GM23338 (cell line): ENCODE results near the gene DSE. TPM values are rescaled to one million over a fixed set of nuclear protein-coding genes. Genes with fewer than 3 reads are reported as not detected.

Experiments
- ATAC-seq: fragments of 200-7000 bp; cut with Tn5 transposase; 3 replicates; pipeline ENCODE4 v1.9.1; 2020
- DNase-seq: peaks from one replicate; pipeline ENCODE4 v3.0.0-alpha.2; 2015; ENCODE audit warnings: low spot score
- H2AFZ ChIP-seq: fragments of 200-600 bp; sonication (generic); 2 replicates; pipeline ENCODE4 v1.8.0; 2016; ENCODE audit warnings: antibody characterized with exemption, mild to moderate bottlenecking, moderate library complexity
- H3F3A ChIP-seq: fragments of 200-600 bp; sonication (generic); replicated peaks from 2 replicates; pipeline ENCODE4 v1.8.0; 2017; ENCODE audit warnings: antibody characterized with exemption, mixed run types, low read depth
- H3K27ac ChIP-seq: fragments of 200-600 bp; sonication (generic); 2 replicates; pipeline ENCODE4 v1.6.1; 2016; ENCODE audit warnings: low read depth
- H3K27me3 ChIP-seq: fragments of 200-600 bp; sonication (generic); 2 replicates; pipeline ENCODE4 v1.8.0; 2016; ENCODE audit warnings: mild to moderate bottlenecking, mixed run types, moderate library complexity; ENCODE audit not compliant: insufficient read depth
- H3K36me3 ChIP-seq: fragments of 200-600 bp; sonication (generic); 2 replicates; pipeline ENCODE4 v1.8.0; 2016; ENCODE audit warnings: mild to moderate bottlenecking; ENCODE audit not compliant: insufficient read depth
- H3K4me1 ChIP-seq: fragments of 200-600 bp; sonication (generic); 2 replicates; pipeline ENCODE4 v1.8.0; 2016; ENCODE audit warnings: mild to moderate bottlenecking, moderate library complexity; ENCODE audit not compliant: insufficient read depth
- H3K4me2 ChIP-seq: fragments of 200-600 bp; sonication (generic); 2 replicates; pipeline ENCODE4 v1.7.1; 2017; ENCODE audit warnings: mixed run types
- H3K4me3 ChIP-seq: fragments of 200-600 bp; sonication (generic); 2 replicates; pipeline ENCODE4 v1.6.1; 2016; ENCODE audit warnings: mixed run types
- H3K79me2 ChIP-seq: fragments of 200-600 bp; sonication (generic); replicated peaks from 2 replicates; pipeline ENCODE4 v1.8.0; 2017; ENCODE audit warnings: mild to moderate bottlenecking; ENCODE audit not compliant: insufficient read depth
- H3K9me2 ChIP-seq: fragments of 200-600 bp; sonication (generic); 2 replicates; pipeline ENCODE4 v1.8.0; 2017; ENCODE audit not compliant: insufficient read depth
- H4K20me1 ChIP-seq: fragments of 200-600 bp; sonication (generic); replicated peaks from 2 replicates; pipeline ENCODE4 v1.8.0; 2017; ENCODE audit warnings: mild to moderate bottlenecking; ENCODE audit not compliant: insufficient read depth
- H3K27ac Mint-ChIP-seq: 2 replicates; pipeline ENCODE4 v1.8.0; 2020; ENCODE audit warnings: inconsistent platforms, mild to moderate bottlenecking, moderate library complexity, mixed read lengths
- H3K27me3 Mint-ChIP-seq: 3 replicates; pipeline ENCODE4 v1.8.0; 2022; ENCODE audit warnings: low read depth, mild to moderate bottlenecking, moderate library complexity, mixed read lengths, inconsistent platforms; ENCODE audit not compliant: insufficient read depth, poor library complexity
- H3K36me3 Mint-ChIP-seq: 3 replicates; pipeline ENCODE4 v1.8.0; 2021; ENCODE audit warnings: low read depth, mild to moderate bottlenecking, inconsistent platforms, moderate library complexity, mixed read lengths
- H3K4me1 Mint-ChIP-seq: 3 replicates; pipeline ENCODE4 v1.8.0; 2020; ENCODE audit warnings: mild to moderate bottlenecking, inconsistent platforms, mixed read lengths
- H3K4me3 Mint-ChIP-seq: 3 replicates; pipeline ENCODE4 v1.8.0; 2021; ENCODE audit warnings: moderate library complexity, mild to moderate bottlenecking, inconsistent platforms, mixed read lengths
- H3K9me3 Mint-ChIP-seq: 3 replicates; pipeline ENCODE4 v1.8.0; 2020; ENCODE audit warnings: moderate library complexity, mild to moderate bottlenecking, inconsistent platforms, mixed read lengths
- EZH2phosphoT487 ChIP-seq: fragments of 200-600 bp; sonication (generic); IDR thresholded peaks from one replicate; pipeline ENCODE4 v1.8.1; 2018; ENCODE audit warnings: antibody characterized with exemption; ENCODE audit not compliant: unreplicated experiment
- JUNB ChIP-seq: IDR thresholded peaks from one replicate; pipeline ENCODE4 v1.6.1; 2016; ENCODE audit warnings: antibody characterized with exemption; ENCODE audit not compliant: unreplicated experiment
- POLR2AphosphoS5 ChIP-seq: IDR thresholded peaks from 2 replicates; pipeline ENCODE4 v1.6.1; 2016; ENCODE audit warnings: antibody characterized with exemption, low read depth
- ZNF114 ChIP-seq: fragments of 250-450 bp; sonication (Bioruptor Pico); IDR thresholded peaks from 2 replicates; pipeline ENCODE4 v1.5.0; 2020; ENCODE audit warnings: mild to moderate bottlenecking, moderate library complexity
- ZNF331 ChIP-seq: fragments of 250-450 bp; sonication (Bioruptor Pico); IDR thresholded peaks from 2 replicates; pipeline ENCODE4 v1.5.0; 2020; ENCODE audit warnings: low read depth, mild to moderate bottlenecking, moderate library complexity
- polyA plus RNA-seq: library from polyadenylated mRNA; unstranded; fragments of >200 nt; fragmentation: Nextera tagmentation; extraction: Ambion mirVana; gene quantifications from 2 replicates; pipeline ENCODE4 v1.2.1, GENCODE V29; 2016
- total RNA-seq: library from RNA; depleted of rRNA; stranded (reverse); fragments of >200 nt; shearing (Covaris generic); gene quantifications from 2 replicates; pipeline ENCODE4 v1.2.3, GENCODE V29; 2014
- TF ChIP-seq, protein P1 (sequence below): IDR thresholded peaks from 2 replicates; pipeline ENCODE4 v1.6.1; 2016; ENCODE audit warnings: antibody characterized with exemption
- TF ChIP-seq, protein P2 (sequence below): fragments of 250-450 bp; sonication (Bioruptor Pico); IDR thresholded peaks from 2 replicates; pipeline ENCODE4 v1.5.0; 2020; ENCODE audit warnings: mild to moderate bottlenecking, moderate library complexity
- TF ChIP-seq, protein P3 (sequence below): IDR thresholded peaks from one replicate; pipeline ENCODE4 v1.6.1; 2018; ENCODE audit warnings: antibody characterized with exemption; ENCODE audit not compliant: unreplicated experiment

The DSE gene
- total and polyA plus RNA-seq, 2 experiments from 2014 or later: 18.8 to 45.2 TPM

DNA sequence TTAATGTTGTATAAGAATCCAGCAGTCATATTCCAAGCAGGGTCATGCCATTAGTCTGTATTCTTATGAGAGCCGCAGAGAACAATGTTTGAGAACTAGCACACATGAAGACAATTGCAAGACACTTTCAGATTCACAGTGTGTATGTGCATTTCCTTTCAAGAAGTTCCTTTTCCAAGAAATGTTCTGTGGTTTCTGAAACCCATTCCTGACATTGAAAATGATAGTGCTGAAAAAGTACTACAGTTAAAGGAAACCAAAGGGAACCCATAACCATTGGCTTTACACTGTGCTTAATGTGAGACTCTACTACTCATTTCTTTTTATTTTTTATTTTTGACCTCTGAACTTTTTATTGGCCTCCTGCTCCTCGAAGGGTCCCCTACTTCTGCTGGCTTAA is 86.2 kb downstream of the DSE start:
- no peak for DNase-seq
- Histone ChIP-seq H3K9me2 (no peaks in the 10 kb centered on the region), H3K4me1 (no peaks in the 10 kb centered on the region), H3K27ac (no peak overlapping the region), H3F3A (peaks cover 4% of the 10 kb centered on the region), H3K36me3 (no peaks in the 10 kb centered on the region), H3K27me3 (peaks cover 28% of the 10 kb centered on the region), H4K20me1 (no peaks in the 10 kb centered on the region; the same call in 1 of the 2 replicates), H3K79me2 (no peaks in the 10 kb centered on the region), H3K4me2 (no peak overlapping the region), H3K4me3 (no peak overlapping the region), H2AFZ (no peak overlapping the region)
- Mint-ChIP-seq H3K27ac (no peak overlapping the region), H3K27me3 (peaks cover 12% of the 10 kb centered on the region), H3K4me1 (peaks cover 7% of the 10 kb centered on the region; the same call in 2 of the 3 replicates), H3K9me3 (no peaks in the 10 kb centered on the region), H3K4me3 (no peak overlapping the region), H3K36me3 (no peaks in the 10 kb centered on the region)
- TF ChIP-seq JUNB: no peak
- TF ChIP-seq, protein P1, sequence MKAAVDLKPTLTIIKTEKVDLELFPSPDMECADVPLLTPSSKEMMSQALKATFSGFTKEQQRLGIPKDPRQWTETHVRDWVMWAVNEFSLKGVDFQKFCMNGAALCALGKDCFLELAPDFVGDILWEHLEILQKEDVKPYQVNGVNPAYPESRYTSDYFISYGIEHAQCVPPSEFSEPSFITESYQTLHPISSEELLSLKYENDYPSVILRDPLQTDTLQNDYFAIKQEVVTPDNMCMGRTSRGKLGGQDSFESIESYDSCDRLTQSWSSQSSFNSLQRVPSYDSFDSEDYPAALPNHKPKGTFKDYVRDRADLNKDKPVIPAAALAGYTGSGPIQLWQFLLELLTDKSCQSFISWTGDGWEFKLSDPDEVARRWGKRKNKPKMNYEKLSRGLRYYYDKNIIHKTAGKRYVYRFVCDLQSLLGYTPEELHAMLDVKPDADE: no peak
- no peak for TF ChIP-seq ZNF114 (CRISPR knock-in tag)
- ATAC-seq: no peak

DNA sequence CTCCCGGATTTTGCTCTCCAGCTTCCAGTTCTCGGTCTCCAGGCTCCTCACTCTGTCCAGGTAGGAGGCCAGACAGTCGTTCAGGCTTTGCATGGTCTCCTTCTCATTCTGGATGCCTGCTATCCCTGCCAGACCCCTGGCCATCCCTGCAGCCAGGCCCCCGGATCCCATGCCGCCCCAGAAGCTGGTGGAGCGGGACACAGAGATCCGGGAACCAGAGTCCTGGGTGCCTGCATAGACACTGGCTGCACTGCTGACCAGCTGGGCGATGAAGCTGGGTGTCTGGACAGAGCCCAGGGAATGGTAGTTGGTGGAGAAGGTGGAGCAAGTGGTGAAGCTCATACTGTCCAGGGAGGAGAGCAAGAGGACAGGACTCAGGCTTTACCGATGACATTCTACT is 87.5 kb downstream of the DSE start:
- no peaks in the 10 kb centered on the region for H3K36me3 Mint-ChIP-seq
- H3K36me3 ChIP-seq: no peaks in the 10 kb centered on the region
- no peak overlapping the region for H3K27ac ChIP-seq
- no peak for DNase-seq
- peaks cover 14% of the 10 kb centered on the region for H3K4me1 Mint-ChIP-seq
- no peaks in the 10 kb centered on the region for H3K9me3 Mint-ChIP-seq
- H3K27ac Mint-ChIP-seq: no peak overlapping the region
- H3F3A ChIP-seq: peaks cover 4% of the 10 kb centered on the region
- H3K27me3 ChIP-seq: peaks cover 39% of the 10 kb centered on the region
- no peak overlapping the region for H2AFZ ChIP-seq
- H4K20me1 ChIP-seq: no peaks in the 10 kb centered on the region; the same call in 1 of the 2 replicates
- no peaks in the 10 kb centered on the region for H3K79me2 ChIP-seq
- no peak overlapping the region for H3K4me3 ChIP-seq
- peaks cover 24% of the 10 kb centered on the region for H3K27me3 Mint-ChIP-seq
- H3K4me1 ChIP-seq: no peaks in the 10 kb centered on the region
- H3K9me2 ChIP-seq: no peaks in the 10 kb centered on the region
- H3K4me3 Mint-ChIP-seq: no peak overlapping the region
- H3K4me2 ChIP-seq: no peak overlapping the region
- ATAC-seq: no peak
- TF ChIP-seq, protein P1: no peak
- no peak for TF ChIP-seq ZNF114 (CRISPR knock-in tag)
- TF ChIP-seq, protein P2, sequence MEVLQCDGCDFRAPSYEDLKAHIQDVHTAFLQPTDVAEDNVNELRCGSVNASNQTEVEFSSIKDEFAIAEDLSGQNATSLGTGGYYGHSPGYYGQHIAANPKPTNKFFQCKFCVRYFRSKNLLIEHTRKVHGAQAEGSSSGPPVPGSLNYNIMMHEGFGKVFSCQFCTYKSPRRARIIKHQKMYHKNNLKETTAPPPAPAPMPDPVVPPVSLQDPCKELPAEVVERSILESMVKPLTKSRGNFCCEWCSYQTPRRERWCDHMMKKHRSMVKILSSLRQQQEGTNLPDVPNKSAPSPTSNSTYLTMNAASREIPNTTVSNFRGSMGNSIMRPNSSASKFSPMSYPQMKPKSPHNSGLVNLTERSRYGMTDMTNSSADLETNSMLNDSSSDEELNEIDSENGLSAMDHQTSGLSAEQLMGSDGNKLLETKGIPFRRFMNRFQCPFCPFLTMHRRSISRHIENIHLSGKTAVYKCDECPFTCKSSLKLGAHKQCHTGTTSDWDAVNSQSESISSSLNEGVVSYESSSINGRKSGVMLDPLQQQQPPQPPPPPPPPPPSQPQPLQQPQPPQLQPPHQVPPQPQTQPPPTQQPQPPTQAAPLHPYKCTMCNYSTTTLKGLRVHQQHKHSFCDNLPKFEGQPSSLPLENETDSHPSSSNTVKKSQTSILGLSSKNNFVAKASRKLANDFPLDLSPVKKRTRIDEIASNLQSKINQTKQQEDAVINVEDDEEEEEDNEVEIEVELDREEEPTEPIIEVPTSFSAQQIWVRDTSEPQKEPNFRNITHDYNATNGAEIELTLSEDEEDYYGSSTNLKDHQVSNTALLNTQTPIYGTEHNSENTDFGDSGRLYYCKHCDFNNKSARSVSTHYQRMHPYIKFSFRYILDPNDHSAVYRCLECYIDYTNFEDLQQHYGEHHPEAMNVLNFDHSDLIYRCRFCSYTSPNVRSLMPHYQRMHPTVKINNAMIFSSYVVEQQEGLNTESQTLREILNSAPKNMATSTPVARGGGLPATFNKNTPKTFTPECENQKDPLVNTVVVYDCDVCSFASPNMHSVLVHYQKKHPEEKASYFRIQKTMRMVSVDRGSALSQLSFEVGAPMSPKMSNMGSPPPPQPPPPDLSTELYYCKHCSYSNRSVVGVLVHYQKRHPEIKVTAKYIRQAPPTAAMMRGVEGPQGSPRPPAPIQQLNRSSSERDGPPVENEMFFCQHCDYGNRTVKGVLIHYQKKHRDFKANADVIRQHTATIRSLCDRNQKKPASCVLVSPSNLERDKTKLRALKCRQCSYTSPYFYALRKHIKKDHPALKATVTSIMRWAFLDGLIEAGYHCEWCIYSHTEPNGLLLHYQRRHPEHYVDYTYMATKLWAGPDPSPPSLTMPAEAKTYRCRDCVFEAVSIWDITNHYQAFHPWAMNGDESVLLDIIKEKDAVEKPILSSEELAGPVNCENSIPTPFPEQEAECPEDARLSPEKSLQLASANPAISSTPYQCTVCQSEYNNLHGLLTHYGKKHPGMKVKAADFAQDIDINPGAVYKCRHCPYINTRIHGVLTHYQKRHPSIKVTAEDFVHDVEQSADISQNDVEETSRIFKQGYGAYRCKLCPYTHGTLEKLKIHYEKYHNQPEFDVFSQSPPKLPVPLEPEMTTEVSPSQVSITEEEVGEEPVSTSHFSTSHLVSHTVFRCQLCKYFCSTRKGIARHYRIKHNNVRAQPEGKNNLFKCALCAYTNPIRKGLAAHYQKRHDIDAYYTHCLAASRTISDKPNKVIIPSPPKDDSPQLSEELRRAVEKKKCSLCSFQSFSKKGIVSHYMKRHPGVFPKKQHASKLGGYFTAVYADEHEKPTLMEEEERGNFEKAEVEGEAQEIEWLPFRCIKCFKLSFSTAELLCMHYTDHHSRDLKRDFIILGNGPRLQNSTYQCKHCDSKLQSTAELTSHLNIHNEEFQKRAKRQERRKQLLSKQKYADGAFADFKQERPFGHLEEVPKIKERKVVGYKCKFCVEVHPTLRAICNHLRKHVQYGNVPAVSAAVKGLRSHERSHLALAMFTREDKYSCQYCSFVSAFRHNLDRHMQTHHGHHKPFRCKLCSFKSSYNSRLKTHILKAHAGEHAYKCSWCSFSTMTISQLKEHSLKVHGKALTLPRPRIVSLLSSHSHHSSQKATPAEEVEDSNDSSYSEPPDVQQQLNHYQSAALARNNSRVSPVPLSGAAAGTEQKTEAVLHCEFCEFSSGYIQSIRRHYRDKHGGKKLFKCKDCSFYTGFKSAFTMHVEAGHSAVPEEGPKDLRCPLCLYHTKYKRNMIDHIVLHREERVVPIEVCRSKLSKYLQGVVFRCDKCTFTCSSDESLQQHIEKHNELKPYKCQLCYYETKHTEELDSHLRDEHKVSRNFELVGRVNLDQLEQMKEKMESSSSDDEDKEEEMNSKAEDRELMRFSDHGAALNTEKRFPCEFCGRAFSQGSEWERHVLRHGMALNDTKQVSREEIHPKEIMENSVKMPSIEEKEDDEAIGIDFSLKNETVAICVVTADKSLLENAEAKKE (CRISPR knock-in tag): no peak
- TF ChIP-seq, protein P3, sequence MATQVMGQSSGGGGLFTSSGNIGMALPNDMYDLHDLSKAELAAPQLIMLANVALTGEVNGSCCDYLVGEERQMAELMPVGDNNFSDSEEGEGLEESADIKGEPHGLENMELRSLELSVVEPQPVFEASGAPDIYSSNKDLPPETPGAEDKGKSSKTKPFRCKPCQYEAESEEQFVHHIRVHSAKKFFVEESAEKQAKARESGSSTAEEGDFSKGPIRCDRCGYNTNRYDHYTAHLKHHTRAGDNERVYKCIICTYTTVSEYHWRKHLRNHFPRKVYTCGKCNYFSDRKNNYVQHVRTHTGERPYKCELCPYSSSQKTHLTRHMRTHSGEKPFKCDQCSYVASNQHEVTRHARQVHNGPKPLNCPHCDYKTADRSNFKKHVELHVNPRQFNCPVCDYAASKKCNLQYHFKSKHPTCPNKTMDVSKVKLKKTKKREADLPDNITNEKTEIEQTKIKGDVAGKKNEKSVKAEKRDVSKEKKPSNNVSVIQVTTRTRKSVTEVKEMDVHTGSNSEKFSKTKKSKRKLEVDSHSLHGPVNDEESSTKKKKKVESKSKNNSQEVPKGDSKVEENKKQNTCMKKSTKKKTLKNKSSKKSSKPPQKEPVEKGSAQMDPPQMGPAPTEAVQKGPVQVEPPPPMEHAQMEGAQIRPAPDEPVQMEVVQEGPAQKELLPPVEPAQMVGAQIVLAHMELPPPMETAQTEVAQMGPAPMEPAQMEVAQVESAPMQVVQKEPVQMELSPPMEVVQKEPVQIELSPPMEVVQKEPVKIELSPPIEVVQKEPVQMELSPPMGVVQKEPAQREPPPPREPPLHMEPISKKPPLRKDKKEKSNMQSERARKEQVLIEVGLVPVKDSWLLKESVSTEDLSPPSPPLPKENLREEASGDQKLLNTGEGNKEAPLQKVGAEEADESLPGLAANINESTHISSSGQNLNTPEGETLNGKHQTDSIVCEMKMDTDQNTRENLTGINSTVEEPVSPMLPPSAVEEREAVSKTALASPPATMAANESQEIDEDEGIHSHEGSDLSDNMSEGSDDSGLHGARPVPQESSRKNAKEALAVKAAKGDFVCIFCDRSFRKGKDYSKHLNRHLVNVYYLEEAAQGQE: no peak
- no peak for TF ChIP-seq JUNB
- no peak for TF ChIP-seq POLR2AphosphoS5
- no peak for TF ChIP-seq ZNF331
- TF ChIP-seq EZH2phosphoT487: no peak
